Measurements from ENCODE around the gene EXOSC3. TPM values are rescaled to one million over a fixed set of nuclear protein-coding genes. Genes with fewer than 3 reads are reported as not detected.
"Not testable (repeated sequence)": the region's sequence is repeated elsewhere in the genome, so short reads cannot be mapped to it uniquely, and the experiment has no call there.

Gene EXOSC3
- 26.4 TPM for polyA plus RNA-seq (2013, experiment 1 of 2)
- 25.1 TPM for polyA plus RNA-seq (2013, experiment 2 of 2)

DNA sequence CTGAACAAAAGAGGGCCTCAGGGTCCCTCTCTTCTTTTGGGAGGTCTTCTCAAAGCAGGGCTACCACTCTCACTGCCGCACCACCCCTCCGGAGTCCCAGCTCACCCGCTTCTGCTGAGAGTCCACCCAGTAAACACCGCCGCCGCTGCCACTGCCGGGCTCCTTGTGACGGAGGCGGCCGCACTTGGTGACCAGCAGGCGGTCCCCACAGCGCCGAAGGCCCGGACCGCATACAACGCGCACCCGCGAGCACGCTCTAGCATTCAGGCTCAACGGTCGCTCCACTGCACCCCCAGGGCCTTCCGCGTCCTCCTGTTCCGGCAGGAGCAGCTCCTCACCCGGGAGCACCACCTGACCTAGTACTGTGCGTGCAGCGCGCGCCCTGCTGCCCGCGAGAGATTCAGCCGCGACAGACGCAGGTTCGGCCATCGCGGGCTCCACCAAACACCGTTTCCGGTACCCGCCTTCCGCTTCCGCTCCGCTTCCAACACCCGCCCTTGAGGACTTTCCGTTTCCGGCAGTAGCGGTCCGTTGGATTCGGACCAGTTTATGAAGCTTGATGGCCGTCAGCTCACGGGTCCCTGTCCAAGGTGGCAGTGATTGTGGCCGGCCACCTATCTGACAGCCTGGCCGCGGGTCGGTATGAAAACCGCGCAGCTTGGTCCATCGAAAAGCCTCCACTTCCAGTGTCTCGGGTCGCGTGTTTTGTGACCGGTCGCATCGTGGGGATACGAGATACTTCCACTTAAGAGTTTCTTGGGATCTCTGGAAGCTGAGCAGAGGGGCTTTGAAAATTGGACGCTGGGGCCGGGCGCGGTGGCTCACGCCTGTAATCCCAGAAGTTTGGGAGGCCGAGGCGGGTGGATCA is at the start of gene EXOSC3:
EXOSC3 (minus strand) TSS at position 449 of the 868 bp plus-strand sequence; CDS start at position 429, 20 bp downstream.
- Histone ChIP-seq H3K4me3 (ENCODE audit: extremely low read depth, insufficient read depth, low read length, poor library complexity, severe bottlenecking) (peak within 1 kb of the TSS; percentile 77), H3K4me1 (ENCODE audit: control insufficient read depth, insufficient read depth, low read length, poor library complexity, severe bottlenecking) (peaks cover 7% of the 10 kb centered on the region), H3K36me3 (ENCODE audit: control insufficient read depth, insufficient read depth, low read length) (peaks cover 39% of the 10 kb centered on the region), H3K27ac (ENCODE audit: low read depth, low read length, severe bottlenecking) (peak within 1 kb of the TSS; percentile 50), H3K9me3 (ENCODE audit: control insufficient read depth, low read length) (no peaks in the 10 kb centered on the region)
- 0% methylated on average over 66 to 71 of the region's 73 CpGs for WGBS, 2 experiments (ENCODE audit: insufficient coverage in 2 of 2)

DNA sequence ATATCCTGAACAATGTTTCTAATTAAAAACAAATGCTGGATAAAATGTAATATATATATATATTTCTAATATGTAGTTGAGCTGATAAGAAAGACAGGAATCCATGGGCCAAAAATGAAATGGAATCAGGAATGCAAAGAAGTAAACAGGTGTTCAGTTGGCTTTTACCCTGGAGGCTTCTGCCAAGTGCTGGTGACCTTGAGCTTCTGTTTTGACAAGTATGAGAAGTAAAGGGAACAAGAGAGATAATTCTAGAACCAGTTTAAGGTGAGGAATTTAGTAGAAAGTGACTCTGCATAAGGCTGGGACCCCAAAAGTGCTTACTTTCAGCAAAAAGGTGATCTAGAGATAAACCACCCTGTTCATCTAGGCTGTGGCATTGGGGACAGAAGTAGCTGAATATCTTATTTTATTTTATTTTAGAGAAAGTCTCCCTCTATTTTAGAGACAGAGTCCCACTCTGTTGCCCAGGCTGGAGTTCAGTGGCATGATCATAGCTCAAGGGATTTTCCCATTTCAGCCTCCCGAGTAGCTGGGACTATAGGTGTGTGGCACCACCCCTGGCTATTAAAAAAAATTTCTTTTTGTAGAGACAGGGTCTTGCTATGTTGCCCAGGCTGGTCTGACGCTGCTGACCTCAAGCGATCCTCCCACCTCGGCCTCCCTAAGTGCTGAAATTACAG is 42.8 kb upstream of the EXOSC3 start:
- H3K27ac ChIP-seq (ENCODE audit: low read depth, low read length, severe bottlenecking), result no peak overlapping the region
- H3K4me3 ChIP-seq (ENCODE audit: extremely low read depth, insufficient read depth, low read length, poor library complexity, severe bottlenecking), result no peak overlapping the region
- peaks cover 48% of the 10 kb centered on the region for H3K36me3 ChIP-seq (ENCODE audit: control insufficient read depth, insufficient read depth, low read length)
- 89 to 95% methylated on average over 3 to 4 of the region's 4 CpGs for WGBS, 2 experiments (ENCODE audit: insufficient coverage in 2 of 2)
- H3K9me3 ChIP-seq (ENCODE audit: control insufficient read depth, low read length), result no peaks in the 10 kb centered on the region
- no peaks in the 10 kb centered on the region for H3K4me1 ChIP-seq (ENCODE audit: control insufficient read depth, insufficient read depth, low read length, poor library complexity, severe bottlenecking)

DNA sequence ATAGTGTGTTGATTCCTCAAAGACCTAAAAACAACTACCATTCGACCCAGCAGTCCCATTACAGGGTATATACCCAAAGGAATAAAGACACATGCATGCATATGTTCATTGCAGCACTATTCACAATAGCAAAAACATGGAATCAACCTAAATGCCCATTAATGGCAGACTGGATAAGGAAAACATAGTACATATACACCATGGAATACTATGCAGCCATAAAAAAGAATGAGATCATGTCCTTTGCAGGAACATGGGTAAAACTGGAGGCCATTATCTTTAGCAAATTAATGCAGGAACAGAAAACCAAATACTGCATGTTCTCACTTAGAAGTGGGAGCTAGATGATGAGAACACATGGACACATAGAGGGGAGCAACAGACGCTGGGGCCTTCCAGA is 40.3 kb upstream of the EXOSC3 start:
- H3K9me3 ChIP-seq (ENCODE audit: control insufficient read depth, low read length); H3K27ac ChIP-seq (ENCODE audit: low read depth, low read length, severe bottlenecking); H3K4me1 ChIP-seq (ENCODE audit: control insufficient read depth, insufficient read depth, low read length, poor library complexity, severe bottlenecking); H3K4me3 ChIP-seq (ENCODE audit: extremely low read depth, insufficient read depth, low read length, poor library complexity, severe bottlenecking): not testable (repeated sequence)
- peaks cover 44% of the 10 kb centered on the region for H3K36me3 ChIP-seq (ENCODE audit: control insufficient read depth, insufficient read depth, low read length)
- WGBS, 2 experiments (ENCODE audit: insufficient coverage in 2 of 2), result 90 to 100% methylated on average over 2 of the region's 2 CpGs

DNA sequence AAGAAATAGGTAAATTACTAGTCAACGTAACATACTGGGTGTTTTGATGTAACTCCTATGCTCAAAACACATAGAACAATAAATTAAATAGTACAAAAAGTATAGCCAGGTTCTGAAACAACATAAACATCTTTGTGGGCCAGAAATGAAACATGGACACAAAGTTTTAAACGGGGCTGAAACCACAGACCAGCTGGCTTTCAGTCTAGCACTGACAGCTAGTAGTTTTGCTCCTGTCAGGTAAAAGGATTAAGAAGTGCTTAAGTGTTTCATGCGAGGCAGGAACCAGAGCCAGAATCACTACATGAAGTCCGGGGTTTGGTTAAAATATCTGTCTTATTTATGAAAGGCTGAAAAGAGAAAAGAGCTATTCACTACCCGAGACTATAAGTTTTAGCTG is 35.3 kb upstream of the EXOSC3 start:
- no peak overlapping the region for H3K4me3 ChIP-seq (ENCODE audit: extremely low read depth, insufficient read depth, low read length, poor library complexity, severe bottlenecking)
- no peaks in the 10 kb centered on the region for H3K9me3 ChIP-seq (ENCODE audit: control insufficient read depth, low read length)
- H3K27ac ChIP-seq (ENCODE audit: low read depth, low read length, severe bottlenecking), result no peak overlapping the region
- H3K4me1 ChIP-seq (ENCODE audit: control insufficient read depth, insufficient read depth, low read length, poor library complexity, severe bottlenecking), result no peaks in the 10 kb centered on the region
- WGBS, 2 experiments (ENCODE audit: insufficient coverage in 2 of 2), result 89 to 100% methylated on average over 2 to 3 of the region's 5 CpGs
- peaks cover 16% of the 10 kb centered on the region for H3K36me3 ChIP-seq (ENCODE audit: control insufficient read depth, insufficient read depth, low read length)

DNA sequence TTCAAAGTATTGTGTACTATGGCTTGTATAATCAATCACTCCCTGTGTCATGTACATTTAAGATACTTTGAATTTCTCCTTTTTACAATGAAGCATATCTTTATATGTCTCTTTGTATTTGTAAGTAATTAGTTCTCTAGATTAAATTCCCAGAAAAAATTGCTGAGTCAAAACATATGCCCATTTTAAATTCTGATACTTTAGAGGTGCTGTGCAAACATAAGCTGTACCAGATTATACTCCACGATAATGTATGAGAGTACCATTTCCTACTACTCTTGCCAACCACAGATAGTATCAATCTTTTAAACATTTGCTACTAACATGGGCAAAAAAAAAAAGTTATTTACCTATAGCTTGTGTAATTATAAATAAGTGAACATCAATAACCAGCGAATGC is 34.0 kb upstream of the EXOSC3 start:
- Histone ChIP-seq H3K4me3 (ENCODE audit: extremely low read depth, insufficient read depth, low read length, poor library complexity, severe bottlenecking) (no peak overlapping the region), H3K4me1 (ENCODE audit: control insufficient read depth, insufficient read depth, low read length, poor library complexity, severe bottlenecking) (no peaks in the 10 kb centered on the region), H3K36me3 (ENCODE audit: control insufficient read depth, insufficient read depth, low read length) (peaks cover 13% of the 10 kb centered on the region), H3K27ac (ENCODE audit: low read depth, low read length, severe bottlenecking) (no peak overlapping the region), H3K9me3 (ENCODE audit: control insufficient read depth, low read length) (no peaks in the 10 kb centered on the region)
- WGBS, 2 experiments (ENCODE audit: insufficient coverage in 2 of 2), result no CpG with 5 or more reads among the region's 2 CpGs

DNA sequence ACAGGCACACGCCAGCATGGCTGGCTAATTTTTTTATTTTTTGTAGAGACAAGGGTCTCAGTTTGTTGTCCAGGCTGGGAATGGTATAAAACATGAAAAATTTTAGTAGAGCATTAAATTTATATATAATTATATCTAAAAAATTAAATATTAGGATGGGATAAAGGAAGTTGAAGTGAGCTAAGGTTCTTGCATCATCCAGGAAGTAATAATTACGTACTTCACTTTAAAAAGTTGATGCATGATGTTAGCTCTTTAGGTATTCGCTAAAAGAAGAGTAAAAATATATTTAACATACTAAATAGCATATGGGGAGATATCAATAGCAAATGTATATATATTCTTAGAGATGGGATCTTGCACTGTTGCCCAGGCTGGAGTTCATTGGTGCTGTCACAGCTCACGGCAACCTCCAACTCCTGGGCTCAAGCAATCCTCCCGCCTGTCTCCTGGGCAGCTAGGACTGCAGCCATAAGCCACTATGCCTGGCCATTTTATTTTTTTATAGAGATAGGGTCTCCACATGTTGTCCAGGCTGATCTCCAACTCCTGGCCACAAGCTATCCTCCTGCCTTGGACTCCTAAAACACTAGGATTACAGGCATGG is 28.0 kb upstream of the EXOSC3 start:
- no peaks in the 10 kb centered on the region for H3K9me3 ChIP-seq (ENCODE audit: control insufficient read depth, low read length)
- whole genome bisulfite sequencing, 2 experiments (ENCODE audit: insufficient coverage in 2 of 2), result 90 to 94% methylated on average over 2 of the region's 5 CpGs

DNA sequence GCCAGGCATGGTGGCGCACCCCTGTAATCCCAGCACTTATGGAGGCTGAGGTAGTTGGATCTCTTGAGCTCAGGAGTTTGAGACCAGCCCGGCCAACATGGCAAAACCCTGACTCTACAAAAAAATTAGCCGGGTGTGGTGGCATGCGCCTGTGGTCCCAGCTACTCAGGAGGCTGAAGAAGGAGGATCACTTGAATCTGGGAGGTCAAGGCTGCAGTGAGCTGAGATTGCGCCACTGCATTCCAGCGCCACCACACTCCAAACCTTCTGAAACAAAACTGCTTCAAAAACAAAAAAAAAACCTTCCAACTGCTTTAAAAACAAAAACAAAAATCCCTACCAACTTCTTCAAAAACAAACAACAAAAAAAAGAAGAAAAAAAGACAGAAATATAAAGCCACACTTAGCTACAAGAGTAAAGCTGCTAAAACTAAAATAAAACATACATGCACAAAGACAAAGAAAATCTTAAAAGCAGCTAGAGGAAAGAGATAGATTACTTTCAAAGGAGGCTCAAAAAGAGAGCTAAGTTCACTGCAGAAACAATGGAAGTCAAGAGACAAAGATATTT is 27.1 kb upstream of the EXOSC3 start:
- 100% methylated on average over 2 to 5 of the region's 6 CpGs for WGBS, 2 experiments (ENCODE audit: insufficient coverage in 2 of 2)
- no peak overlapping the region for H3K4me3 ChIP-seq (ENCODE audit: extremely low read depth, insufficient read depth, low read length, poor library complexity, severe bottlenecking)
- H3K27ac ChIP-seq (ENCODE audit: low read depth, low read length, severe bottlenecking), result no peak overlapping the region
- peaks cover 24% of the 10 kb centered on the region for H3K36me3 ChIP-seq (ENCODE audit: control insufficient read depth, insufficient read depth, low read length)
- H3K9me3 ChIP-seq (ENCODE audit: control insufficient read depth, low read length), result no peaks in the 10 kb centered on the region
- no peaks in the 10 kb centered on the region for H3K4me1 ChIP-seq (ENCODE audit: control insufficient read depth, insufficient read depth, low read length, poor library complexity, severe bottlenecking)

More for the DNA sequence above, 28.0 kb upstream of the EXOSC3 start:
- Histone ChIP-seq H3K27ac (ENCODE audit: low read depth, low read length, severe bottlenecking) (no peak overlapping the region), H3K4me1 (ENCODE audit: control insufficient read depth, insufficient read depth, low read length, poor library complexity, severe bottlenecking) (no peaks in the 10 kb centered on the region), H3K4me3 (ENCODE audit: extremely low read depth, insufficient read depth, low read length, poor library complexity, severe bottlenecking) (no peak overlapping the region), H3K36me3 (ENCODE audit: control insufficient read depth, insufficient read depth, low read length) (peaks cover 22% of the 10 kb centered on the region)

DNA sequence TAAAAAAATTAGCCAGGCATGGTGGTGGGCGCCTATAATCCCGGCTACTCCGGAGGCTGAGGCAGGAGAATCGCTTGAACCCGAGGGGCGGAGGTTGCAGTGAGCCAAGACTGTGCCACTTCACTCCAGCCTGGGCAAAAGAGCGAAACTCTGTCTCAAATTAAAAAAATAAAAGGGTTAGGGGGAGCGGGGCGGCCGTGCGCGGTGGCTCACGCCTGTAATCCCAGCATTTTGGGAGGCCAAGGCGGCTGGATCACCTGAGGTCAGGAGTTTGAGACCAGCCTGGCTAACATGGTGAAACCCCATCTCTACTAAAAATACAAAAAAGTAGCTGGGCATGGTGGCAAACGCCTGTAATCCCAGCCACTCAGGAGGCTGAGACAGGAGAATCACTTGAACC is 24.8 kb upstream of the EXOSC3 start:
- not testable (repeated sequence) for H3K4me3 ChIP-seq (ENCODE audit: extremely low read depth, insufficient read depth, low read length, poor library complexity, severe bottlenecking); H3K4me1 ChIP-seq (ENCODE audit: control insufficient read depth, insufficient read depth, low read length, poor library complexity, severe bottlenecking); H3K9me3 ChIP-seq (ENCODE audit: control insufficient read depth, low read length); H3K27ac ChIP-seq (ENCODE audit: low read depth, low read length, severe bottlenecking)
- peaks cover 20% of the 10 kb centered on the region for H3K36me3 ChIP-seq (ENCODE audit: control insufficient read depth, insufficient read depth, low read length)
- 94 to 96% methylated on average over 11 to 14 of the region's 15 CpGs for WGBS, 2 experiments (ENCODE audit: insufficient coverage in 2 of 2)

DNA sequence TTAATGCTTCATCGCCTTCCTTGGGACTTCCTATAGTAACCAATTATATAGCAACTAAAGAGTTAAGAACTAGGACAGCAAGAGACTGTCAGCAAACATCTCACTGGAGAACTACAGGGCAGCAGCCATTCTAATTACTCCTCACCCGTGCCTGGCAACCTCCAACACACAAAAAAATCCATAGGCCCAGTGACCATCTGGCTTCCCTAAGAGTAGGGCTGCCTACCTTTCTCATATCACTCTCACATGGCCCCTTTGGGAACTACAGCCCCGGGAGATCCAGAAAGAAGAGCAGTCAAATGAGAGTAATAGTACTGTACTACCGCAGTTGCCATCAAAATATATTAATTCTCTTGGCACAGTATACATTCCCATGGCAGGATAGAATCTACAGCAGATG is 21.4 kb upstream of the EXOSC3 start:
- H3K9me3 ChIP-seq (ENCODE audit: control insufficient read depth, low read length), result no peaks in the 10 kb centered on the region
- H3K4me1 ChIP-seq (ENCODE audit: control insufficient read depth, insufficient read depth, low read length, poor library complexity, severe bottlenecking), result peaks cover 4% of the 10 kb centered on the region
- 60 to 88% methylated on average over 1 to 2 of the region's 4 CpGs for WGBS, 2 experiments (ENCODE audit: insufficient coverage in 2 of 2)
- H3K36me3 ChIP-seq (ENCODE audit: control insufficient read depth, insufficient read depth, low read length), result peaks cover 23% of the 10 kb centered on the region
- no peak overlapping the region for H3K4me3 ChIP-seq (ENCODE audit: extremely low read depth, insufficient read depth, low read length, poor library complexity, severe bottlenecking)
- H3K27ac ChIP-seq (ENCODE audit: low read depth, low read length, severe bottlenecking), result no peak overlapping the region

DNA sequence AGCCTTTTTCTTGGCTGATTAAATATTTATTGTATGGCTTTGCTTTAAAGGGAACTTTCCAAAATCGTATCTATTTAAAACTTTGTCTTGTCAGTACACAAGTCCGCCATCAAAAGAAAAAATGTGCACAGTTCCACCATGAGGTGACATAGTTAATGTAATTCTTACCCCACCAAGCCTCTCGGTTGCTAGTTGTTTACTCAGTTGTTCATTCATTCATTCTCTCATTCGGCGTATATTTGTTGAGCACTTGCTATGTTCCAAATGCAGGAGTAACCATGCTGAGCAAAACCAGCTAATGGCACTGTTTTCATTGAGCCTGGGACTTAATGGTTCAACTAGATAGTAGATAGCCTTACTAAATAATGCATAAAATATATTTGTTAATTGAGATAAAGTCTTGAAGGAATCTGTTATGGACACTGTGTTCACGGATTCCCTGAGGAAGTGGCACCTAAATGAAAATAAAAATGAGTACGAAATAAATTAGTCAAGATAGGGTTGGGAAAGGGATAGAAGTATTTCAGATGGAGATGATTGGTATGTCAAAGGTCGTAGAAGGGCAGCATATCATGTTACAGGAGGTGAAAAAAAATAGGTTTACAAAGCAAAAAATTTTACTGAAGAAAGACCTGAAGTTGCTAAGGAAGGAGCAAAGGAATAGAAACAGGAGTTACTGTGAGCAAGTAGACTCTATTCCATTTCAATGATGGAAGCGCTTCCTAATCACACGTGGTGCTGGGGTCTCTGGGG is 17.3 kb upstream of the EXOSC3 start:
- peaks cover 4% of the 10 kb centered on the region for H3K4me1 ChIP-seq (ENCODE audit: control insufficient read depth, insufficient read depth, low read length, poor library complexity, severe bottlenecking)
- H3K4me3 ChIP-seq (ENCODE audit: extremely low read depth, insufficient read depth, low read length, poor library complexity, severe bottlenecking), result peak overlapping the region; percentile 90
- H3K27ac ChIP-seq (ENCODE audit: low read depth, low read length, severe bottlenecking), result no peak overlapping the region
- WGBS, 2 experiments (ENCODE audit: insufficient coverage in 2 of 2), result 64 to 70% methylated on average over 6 to 10 of the region's 10 CpGs
- H3K36me3 ChIP-seq (ENCODE audit: control insufficient read depth, insufficient read depth, low read length), result peaks cover 9% of the 10 kb centered on the region
- H3K9me3 ChIP-seq (ENCODE audit: control insufficient read depth, low read length), result no peaks in the 10 kb centered on the region

Data from mesodermal cell (in vitro differentiated cells).